ENCODE data around the gene TRAPPC14. TPM values are rescaled to one million over a fixed set of nuclear protein-coding genes. Genes with fewer than 3 reads are reported as not detected.

Gene TRAPPC14
- total and polyA plus RNA-seq, 2 of the 13 experiments (the other 11 are each of a cell fraction or from before 2014, with no cell fraction given) = 4.7 to 9.6 TPM

DNA sequence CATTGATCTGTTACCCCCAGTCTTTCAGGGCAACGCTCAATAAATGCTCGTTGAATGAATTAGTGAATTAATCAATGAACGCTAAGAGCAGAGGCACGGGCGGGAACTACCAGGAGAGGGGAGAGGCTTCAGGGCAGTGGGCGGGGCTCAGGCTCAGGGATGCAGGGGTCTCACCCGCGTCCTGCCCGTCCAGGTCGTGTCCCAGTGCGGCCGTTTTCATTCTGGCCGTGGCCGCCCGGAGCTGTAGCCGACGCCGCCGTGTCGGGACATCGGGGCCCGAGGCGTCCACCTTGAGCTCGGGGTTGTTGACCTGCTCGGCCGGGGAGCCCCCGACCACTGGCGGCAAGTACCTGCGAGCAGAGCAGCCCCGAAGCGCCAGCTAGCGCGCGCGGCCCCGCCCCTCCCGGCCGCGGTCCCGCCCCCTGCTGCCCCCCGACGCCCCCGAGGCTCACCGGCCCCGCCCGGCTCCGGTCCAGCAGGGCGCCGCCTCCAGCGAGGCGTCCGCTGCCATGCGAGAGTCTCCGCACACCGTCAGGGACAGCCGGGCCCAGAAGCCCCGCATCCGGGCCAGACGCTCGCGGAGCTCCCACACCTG lies 12.7 kb upstream of the TRAPPC14 start:
- peak; percentile 42 for ATAC-seq
- peak; percentile 8 for TF ChIP-seq HNRNPK (IDR thresholded peaks at IDR 0.05; ENCODE audit: low read depth, low read length, poor library complexity, severe bottlenecking)
- TF ChIP-seq GABPB1 (CRISPR knock-in tag; IDR thresholded peaks at IDR 0.05) = peak; percentile 45; the same call in 1 of the 2 replicates
- no peak for TF ChIP-seq ZNF317 (CRISPR knock-in tag; IDR thresholded peaks at IDR 0.05)
- TF ChIP-seq, protein P1, sequence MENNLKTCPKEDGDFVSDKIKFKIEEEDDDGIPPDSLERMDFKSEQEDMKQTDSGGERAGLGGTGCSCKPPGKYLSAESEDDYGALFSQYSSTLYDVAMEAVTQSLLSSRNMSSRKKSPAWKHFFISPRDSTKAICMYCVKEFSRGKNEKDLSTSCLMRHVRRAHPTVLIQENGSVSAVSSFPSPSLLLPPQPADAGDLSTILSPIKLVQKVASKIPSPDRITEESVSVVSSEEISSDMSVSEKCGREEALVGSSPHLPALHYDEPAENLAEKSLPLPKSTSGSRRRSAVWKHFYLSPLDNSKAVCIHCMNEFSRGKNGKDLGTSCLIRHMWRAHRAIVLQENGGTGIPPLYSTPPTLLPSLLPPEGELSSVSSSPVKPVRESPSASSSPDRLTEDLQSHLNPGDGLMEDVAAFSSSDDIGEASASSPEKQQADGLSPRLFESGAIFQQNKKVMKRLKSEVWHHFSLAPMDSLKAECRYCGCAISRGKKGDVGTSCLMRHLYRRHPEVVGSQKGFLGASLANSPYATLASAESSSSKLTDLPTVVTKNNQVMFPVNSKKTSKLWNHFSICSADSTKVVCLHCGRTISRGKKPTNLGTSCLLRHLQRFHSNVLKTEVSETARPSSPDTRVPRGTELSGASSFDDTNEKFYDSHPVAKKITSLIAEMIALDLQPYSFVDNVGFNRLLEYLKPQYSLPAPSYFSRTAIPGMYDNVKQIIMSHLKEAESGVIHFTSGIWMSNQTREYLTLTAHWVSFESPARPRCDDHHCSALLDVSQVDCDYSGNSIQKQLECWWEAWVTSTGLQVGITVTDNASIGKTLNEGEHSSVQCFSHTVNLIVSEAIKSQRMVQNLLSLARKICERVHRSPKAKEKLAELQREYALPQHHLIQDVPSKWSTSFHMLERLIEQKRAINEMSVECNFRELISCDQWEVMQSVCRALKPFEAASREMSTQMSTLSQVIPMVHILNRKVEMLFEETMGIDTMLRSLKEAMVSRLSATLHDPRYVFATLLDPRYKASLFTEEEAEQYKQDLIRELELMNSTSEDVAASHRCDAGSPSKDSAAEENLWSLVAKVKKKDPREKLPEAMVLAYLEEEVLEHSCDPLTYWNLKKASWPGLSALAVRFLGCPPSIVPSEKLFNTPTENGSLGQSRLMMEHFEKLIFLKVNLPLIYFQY (CRISPR knock-in tag; IDR thresholded peaks at IDR 0.05; ENCODE audit: borderline replicate concordance) = no peak
- no peak for TF ChIP-seq ZNF329 (CRISPR knock-in tag; IDR thresholded peaks at IDR 0.05; ENCODE audit: low read depth)
- 0 out of 2 replicates have a peak, but pooled peaks have one; percentile 25 for TF ChIP-seq SP4 (CRISPR knock-in tag; IDR thresholded peaks at IDR 0.05)
- peak; percentile 36; the same call in 1 of the 2 replicates for TF ChIP-seq PATZ1 (CRISPR knock-in tag; IDR thresholded peaks at IDR 0.05)
- no peak for TF ChIP-seq ZXDC (CRISPR knock-in tag; IDR thresholded peaks at IDR 0.05)
- 0 out of 2 replicates have a peak, but pooled peaks have one; percentile 10 for TF ChIP-seq SAP130 (CRISPR knock-in tag; IDR thresholded peaks at IDR 0.05; ENCODE audit: low read depth)
- 0 out of 2 replicates have a peak, but pooled peaks have one; percentile 20 for TF ChIP-seq ZNF572 (CRISPR knock-in tag; IDR thresholded peaks at IDR 0.05)
- peak; percentile 83 for TF ChIP-seq ZNF777 (CRISPR knock-in tag; IDR thresholded peaks at IDR 0.05)
- CTCF ChIA-PET (ENCODE audit: low intra/inter-chr PET ratio, low total read pairs) = no interaction called here
- Histone ChIP-seq H3K4me1 (ENCODE audit: insufficient read depth, low read length) (peaks cover 43% of the 10 kb centered on the region), H3K79me2 (ENCODE audit: insufficient read depth, low read length) (no peaks in the 10 kb centered on the region), H4K20me1 (ENCODE audit: insufficient read depth, low read length) (no peaks in the 10 kb centered on the region), H3K4me2 (ENCODE audit: low read depth, low read length) (peak overlapping the region; percentile 77), H3K27ac (ENCODE audit: extremely low read length, insufficient read depth, low read length) (no peak overlapping the region), H2AFZ (ENCODE audit: low read length) (no peak overlapping the region), H3K9ac (ENCODE audit: insufficient read depth, low read depth, low read length) (no peak overlapping the region), H3K9me3 (ENCODE audit: low read length) (no peaks in the 10 kb centered on the region), H3K36me3 (replicated peaks in 1 of 2; ENCODE audit: control insufficient read depth in 1 of 2, insufficient read depth in 2 of 2, low read length in 2 of 2) (no peaks in the 10 kb centered on the region), H3K27me3 (ENCODE audit: control insufficient read depth in 1 of 2, insufficient read depth in 2 of 2, low read length in 2 of 2) (peaks cover 2 to 41% of the 10 kb centered on the region in 2 experiments; a peak in 4 of 5 replicates), H3K4me3 (replicated peaks in 1 of 3; ENCODE audit: insufficient read depth in 1 of 3, low read depth in 2 of 3, low read length in 3 of 3) (peak overlapping the region; percentile 51 to 73 (median 52); a peak in 4 of 6 replicates)
- intact Hi-C loops (cut with micrococcal nuclease; ENCODE audit: unreplicated experiment) = no loop called here
- 6% methylated on average over 11 of the region's 61 CpGs for WGBS (ENCODE audit: low lambda C conversion rate)
- in situ Hi-C loops (cut with HindIII; ENCODE audit: extremely low pct_ligation_motif_present, low pct_unique_long_range_greater_than_20kb) = no loop called here
- no peak for DNase-seq (ENCODE audit: low spot score)
- POLR2A ChIA-PET = no interaction called here
- FAIRE-seq = no peak
- BruUV-seq (replicated peaks) = no TSS peak

Measured in HepG2 (cell line).